Osteocyte (in vitro differentiated cells): ENCODE data around the gene TAF5L. TPM values are rescaled to one million over a fixed set of nuclear protein-coding genes. Genes with fewer than 3 reads are reported as not detected.
"Not testable (repeated sequence)": the region's sequence is repeated elsewhere in the genome, so short reads cannot be mapped to it uniquely, and the experiment has no call there.

Experiments used
- DNase-seq: peaks from one replicate; pipeline ENCODE4 v3.0.0; 2021; ENCODE audit warnings: mixed read lengths; ENCODE audit not compliant: unreplicated experiment; ENCODE audit errors: extremely low spot score
- H3K27ac Mint-ChIP-seq: one replicate; pipeline ENCODE4 v1.8.0; 2021; ENCODE audit warnings: mild to moderate bottlenecking, mixed read lengths; ENCODE audit not compliant: unreplicated experiment
- H3K27me3 Mint-ChIP-seq: one replicate; pipeline ENCODE4 v1.8.0; 2021; ENCODE audit warnings: mixed read lengths; ENCODE audit not compliant: unreplicated experiment
- H3K36me3 Mint-ChIP-seq: one replicate; pipeline ENCODE4 v1.8.0; 2021; ENCODE audit warnings: mixed read lengths; ENCODE audit not compliant: unreplicated experiment
- H3K4me1 Mint-ChIP-seq: one replicate; pipeline ENCODE4 v1.8.0; 2021; ENCODE audit warnings: mixed read lengths; ENCODE audit not compliant: unreplicated experiment
- H3K4me3 Mint-ChIP-seq: one replicate; pipeline ENCODE4 v1.8.0; 2021; ENCODE audit warnings: mild to moderate bottlenecking, moderate library complexity, mixed read lengths; ENCODE audit not compliant: unreplicated experiment
- H3K9me3 Mint-ChIP-seq: one replicate; pipeline ENCODE4 v1.8.0; 2021; ENCODE audit warnings: mixed read lengths; ENCODE audit not compliant: unreplicated experiment
- CTCF ChIP-seq: fragments of 200-600 bp; sonication (generic); IDR thresholded peaks from 2 replicates; pipeline ENCODE4 v1.5.0; 2021; ENCODE audit warnings: antibody characterized with exemption, mild to moderate bottlenecking, moderate library complexity
- total RNA-seq: library from RNA; stranded (reverse); gene quantifications from 2 replicates; pipeline ENCODE4 v1.2.1, GENCODE V29; 2021

TAF5L gene
- total RNA-seq, 1 donor from 2014 or later: 18.3 TPM

- no peak for DNase-seq
- no peaks in the 10 kb centered on the region for H3K27me3 Mint-ChIP-seq
- H3K36me3 Mint-ChIP-seq: no peaks in the 10 kb centered on the region
- no peak for TF ChIP-seq CTCF
- H3K4me1 Mint-ChIP-seq: peaks cover 8% of the 10 kb centered on the region
- no peaks in the 10 kb centered on the region for H3K9me3 Mint-ChIP-seq
- no peak overlapping the region for H3K4me3 Mint-ChIP-seq
- no peak overlapping the region for H3K27ac Mint-ChIP-seq
Observed at GRCh38 chr1:229563701-229564100, 62.2 kb downstream of the TAF5L start.

DNA sequence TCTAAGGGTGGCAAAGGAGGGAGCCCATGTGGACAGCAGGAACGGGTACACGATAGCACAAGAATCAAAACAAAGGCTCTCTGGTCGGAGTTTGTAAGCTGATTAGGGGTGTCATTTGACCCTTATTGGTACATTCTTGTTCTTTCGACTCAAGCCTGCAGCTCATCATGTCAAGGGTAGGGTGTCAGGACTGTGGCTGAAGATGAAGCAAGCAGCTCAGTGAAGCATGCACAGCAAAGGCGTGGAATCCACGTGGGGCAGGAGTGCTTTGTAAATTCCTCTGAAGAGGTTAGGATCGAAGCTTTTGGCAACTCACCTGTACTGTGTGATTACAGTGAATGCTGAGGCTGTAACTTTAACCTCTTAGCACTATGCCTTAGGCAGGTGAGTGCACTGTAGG is 62.7 kb downstream of the TAF5L start:
- peaks cover 8% of the 10 kb centered on the region for H3K4me1 Mint-ChIP-seq
- H3K27ac Mint-ChIP-seq: no peak overlapping the region
- no peak overlapping the region for H3K4me3 Mint-ChIP-seq
- no peaks in the 10 kb centered on the region for H3K9me3 Mint-ChIP-seq
- H3K36me3 Mint-ChIP-seq: no peaks in the 10 kb centered on the region
- no peaks in the 10 kb centered on the region for H3K27me3 Mint-ChIP-seq
- DNase-seq: no peak
- no peak for TF ChIP-seq CTCF

GRCh38 chr1:229562686-229563085 is 63.2 kb downstream of the TAF5L start:
- no peaks in the 10 kb centered on the region for H3K36me3 Mint-ChIP-seq
- H3K27ac Mint-ChIP-seq: no peak overlapping the region
- H3K4me1 Mint-ChIP-seq: peaks cover 8% of the 10 kb centered on the region
- no peaks in the 10 kb centered on the region for H3K9me3 Mint-ChIP-seq
- no peak for DNase-seq
- TF ChIP-seq CTCF: no peak
- H3K27me3 Mint-ChIP-seq: no peaks in the 10 kb centered on the region
- H3K4me3 Mint-ChIP-seq: no peak overlapping the region

- Mint-ChIP-seq H3K27ac (no peak overlapping the region), H3K27me3 (no peaks in the 10 kb centered on the region), H3K4me1 (peaks cover 20% of the 10 kb centered on the region), H3K4me3 (no peak overlapping the region), H3K9me3 (no peaks in the 10 kb centered on the region), H3K36me3 (no peaks in the 10 kb centered on the region)
- no peak for TF ChIP-seq CTCF
- DNase-seq: no peak
Observed at GRCh38 chr1:229561141-229561540, 64.8 kb downstream of the TAF5L start.

DNA sequence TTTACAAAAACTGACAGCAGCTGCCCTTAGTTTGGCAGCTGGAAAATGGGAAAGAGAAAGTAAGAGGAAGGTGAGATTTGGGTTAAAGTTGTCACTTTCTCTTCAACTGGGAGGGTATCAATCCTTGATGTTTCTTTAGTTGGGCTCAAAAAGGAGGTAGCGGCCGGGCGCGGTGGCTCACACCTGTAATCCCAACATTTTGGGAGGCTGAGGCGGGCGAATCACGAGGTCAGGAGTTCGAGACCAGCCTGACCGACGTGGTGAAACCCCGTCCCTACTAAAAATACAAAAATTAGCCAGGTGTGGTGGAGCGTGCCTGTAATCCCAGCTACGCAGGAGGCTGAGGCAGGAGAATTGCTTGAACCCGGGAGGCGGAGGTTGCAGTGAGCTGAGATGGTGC is 65.8 kb downstream of the TAF5L start:
- H3K27me3 Mint-ChIP-seq, DNase-seq, H3K27ac Mint-ChIP-seq, H3K4me3 Mint-ChIP-seq, H3K9me3 Mint-ChIP-seq, H3K36me3 Mint-ChIP-seq: not testable (repeated sequence)
- H3K4me1 Mint-ChIP-seq: peaks cover 28% of the 10 kb centered on the region

DNA sequence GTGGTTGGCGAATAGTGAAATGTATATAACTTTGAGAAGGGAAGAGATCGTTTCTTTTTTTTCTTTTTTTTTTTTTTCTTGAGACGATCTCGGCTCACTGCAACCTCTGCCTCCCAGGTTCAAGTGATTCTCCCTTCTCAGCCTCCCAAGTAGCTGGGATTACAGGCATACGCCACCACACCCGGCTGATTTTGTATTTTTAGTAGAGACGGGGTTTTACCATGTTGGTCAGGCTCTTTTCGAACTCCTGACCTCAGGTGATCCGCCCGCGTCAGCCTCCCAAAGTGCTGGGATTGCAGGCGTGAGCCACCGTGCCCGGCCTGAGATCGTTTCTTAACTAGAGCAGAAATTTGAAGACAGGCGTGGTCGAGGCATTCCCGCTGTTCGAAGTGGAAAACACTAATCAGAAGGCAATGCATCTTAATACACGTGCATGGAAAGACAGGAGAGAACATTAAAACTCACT is 66.6 kb downstream of the TAF5L start:
- not testable (repeated sequence) for H3K9me3 Mint-ChIP-seq, DNase-seq, H3K27me3 Mint-ChIP-seq, H3K36me3 Mint-ChIP-seq
- H3K27ac Mint-ChIP-seq: peak overlapping the region; percentile 86
- H3K4me1 Mint-ChIP-seq: peaks cover 35% of the 10 kb centered on the region
- H3K4me3 Mint-ChIP-seq: peak overlapping the region; percentile 93
